Right renal pelvis (tissue), 4 donors: ENCODE results near the gene EGFL8. TPM values are rescaled to one million over a fixed set of nuclear protein-coding genes. Genes with fewer than 3 reads are reported as not detected.
A peak's percentile ranks its signal among the peaks of the same experiment; 100 is the strongest.
"Not testable (repeated sequence)": the region's sequence is repeated elsewhere in the genome, so short reads cannot be mapped to it uniquely, and the experiment has no call there.

Experiments
- DNase-seq, 4 donors: peaks; one replicate each; pipeline ENCODE4 v3.0.0-alpha.2; 2013; ENCODE audit warnings: low read depth in 4 of 4, low spot score in 3 of 4, missing footprints in 1 of 4
- polyA plus RNA-seq, 4 donors: library from polyadenylated mRNA; unstranded; fragments of 120-200 nt; gene quantifications; one replicate each; pipeline ENCODE4 v1.2.1, GENCODE V29; 2013; ENCODE audit not compliant: insufficient read length in 4 of 4

The EGFL8 gene
- polyA plus RNA-seq, 4 donors: 24.6 to 31.6 (median 27.0) TPM

GRCh38 chr6:32194825-32195651, 30.6 kb downstream of the EGFL8 start:
- DNase-seq: no peak

- DNase-seq: peak; percentile 99
Measured at GRCh38 chr6:32195652-32195901, 31.2 kb downstream of the EGFL8 start.

GRCh38 chr6:32195902-32196681, 31.7 kb downstream of the EGFL8 start:
- DNase-seq: peak; percentile 81 to 88 (median 87)

- DNase-seq: no peak
Measured at GRCh38 chr6:32196682-32197616, 32.6 kb downstream of the EGFL8 start.

GRCh38 chr6:32198345-32198696, 33.9 kb downstream of the EGFL8 start:
- DNase-seq: no peak

- DNase-seq: no peak
Measured at GRCh38 chr6:32198866-32199265, 34.5 kb downstream of the EGFL8 start.

- DNase-seq: no peak
Measured at GRCh38 chr6:32200711-32201475, 36.5 kb downstream of the EGFL8 start.

- no peak for DNase-seq
Measured at GRCh38 chr6:32202186-32202585, 37.8 kb downstream of the EGFL8 start.

- DNase-seq: no peak
Measured at GRCh38 chr6:32203426-32204267, 39.3 kb downstream of the EGFL8 start.

GRCh38 chr6:32204268-32204715, 39.9 kb downstream of the EGFL8 start:
- DNase-seq: no peak

GRCh38 chr6:32208996-32209395, 44.6 kb downstream of the EGFL8 start:
- no peak for DNase-seq

- DNase-seq: no peak
Measured at GRCh38 chr6:32210191-32210601, 45.8 kb downstream of the EGFL8 start.

GRCh38 chr6:32211432-32211831, 47.0 kb downstream of the EGFL8 start:
- DNase-seq: not testable (repeated sequence)

GRCh38 chr6:32212076-32212760, 47.8 kb downstream of the EGFL8 start:
- DNase-seq: no peak

GRCh38 chr6:32213649-32214048, 49.3 kb downstream of the EGFL8 start:
- DNase-seq: no peak

GRCh38 chr6:32214126-32214525, 49.7 kb downstream of the EGFL8 start:
- no peak for DNase-seq

- no peak for DNase-seq
Measured at GRCh38 chr6:32215617-32216016, 51.2 kb downstream of the EGFL8 start.

- DNase-seq: no peak
Measured at GRCh38 chr6:32216285-32216684, 51.9 kb downstream of the EGFL8 start.

- DNase-seq: no peak
Measured at GRCh38 chr6:32216998-32217397, 52.6 kb downstream of the EGFL8 start.
